Heart left ventricle (tissue), 16 donors: Measurements from ENCODE around the gene COL6A1. TPM values are rescaled to one million over a fixed set of nuclear protein-coding genes. Genes with fewer than 3 reads are reported as not detected.

Source experiments
- ATAC-seq, 4 donors: fragments of 200-7000 bp; cut with Tn5 transposase; one replicate each; pipeline ENCODE4 v1.9.1; 2020 to 2022; ENCODE audit warnings: moderate library complexity in 4 of 4, mild to moderate bottlenecking in 3 of 4, moderate number of reproducible peaks in 1 of 4
- DNase-seq, 5 donors: peaks; one replicate each; pipeline ENCODE4 v3.0.0-alpha.2; 2020
- H3K27ac ChIP-seq, 12 donors: fragments of 200-600 bp; sonication (generic) in 4 of 12; one replicate each; pipeline versions ENCODE4 v1.5.0 to v1.8.0; 2016 to 2022; ENCODE audit warnings: mild to moderate bottlenecking in 2 of 12
- H3K27me3 ChIP-seq, 9 donors: fragments of 200-600 bp; sonication (generic) in 2 of 9; one replicate each; pipeline versions ENCODE4 v1.5.1 to v1.8.0; 2016 to 2022; ENCODE audit warnings: mild to moderate bottlenecking in 3 of 9
- H3K36me3 ChIP-seq, 9 donors: fragments of 200-600 bp; sonication (generic) in 2 of 9; one replicate each; pipeline versions ENCODE4 v1.5.0 to v1.8.0; 2018 to 2022; ENCODE audit warnings: mild to moderate bottlenecking in 2 of 9
- H3K4me1 ChIP-seq, 12 donors: fragments of 200-600 bp; sonication (generic) in 4 of 12; one replicate each; pipeline versions ENCODE4 v1.5.0 to v1.8.0; 2016 to 2022; ENCODE audit warnings: mild to moderate bottlenecking in 3 of 12
- H3K4me3 ChIP-seq, 12 donors: fragments of 200-600 bp; sonication (generic) in 4 of 12; one replicate each; pipeline versions ENCODE4 v1.5.0 to v1.8.0; 2017 to 2022; ENCODE audit warnings: mild to moderate bottlenecking in 9 of 12, moderate library complexity in 4 of 12
- H3K9me3 ChIP-seq, 12 donors: fragments of 200-600 bp; sonication (generic) in 4 of 12; one replicate each; pipeline versions ENCODE4 v1.5.0 to v1.8.0; 2016 to 2022; ENCODE audit warnings: mild to moderate bottlenecking in 1 of 12
- CTCF ChIP-seq, 12 donors: fragments of 200-600 bp; sonication (generic) in 4 of 12; IDR thresholded peaks; one replicate each; pipeline versions ENCODE4 v1.5.0 to v1.8.0; 2018 to 2022; ENCODE audit warnings: antibody characterized with exemption in 12 of 12, mild to moderate bottlenecking in 5 of 12
- POLR2A ChIP-seq, 2 donors: fragments of 450-650 bp; IDR thresholded peaks; one replicate each; pipeline ENCODE4 v1.6.1; 2017; ENCODE audit warnings: antibody characterized with exemption in 2 of 2, mild to moderate bottlenecking in 2 of 2, moderate library complexity in 2 of 2
- WGBS, 4 donors: extraction: QIAGEN DNeasy Blood & Tissue Kit in 2 of 4; methylation state at CpG; one replicate each; pipeline versions ENCODE4 v1.1.5 to v1.1.7; 2013 to 2018; 5-methylcytosine and 5-hydroxymethylcytosine counted together
- intact Hi-C, 10 donors: fragments of 100-400 bp; cut with DNase I; formaldehyde crosslinking; loops; one replicate each; pipeline versions ENCODE4 v1.11.1 to v1.14.2; 2022
- polyA plus RNA-seq, 2 donors: library from polyadenylated mRNA; stranded (reverse); fragments of 200-250 nt; gene quantifications; one replicate each; pipeline ENCODE4 v1.2.3, GENCODE V29; 2013
- total RNA-seq, 9 donors: library from RNA; depleted of rRNA in 2 of 9; stranded (reverse); fragments of >200 nt in 2 of 9; fragmentation: NEBNext Ultra II Directional in 3 of 9; extraction: Animal tissue kit (Norgen Biotek cat#: 25700) in 3 of 9; gene quantifications; one replicate each; pipeline versions ENCODE4 v1.1.0 to v1.2.4, GENCODE V29; 2016 to 2023
- donor health status: ischemic (EF 13 %, LVEDD 7.1; RV severe dilation, severe dysfunction).
- donor health status: healthy with polysubstance abuse.
- donor health status: DM: no; HTN: yes; CAD: no.
- donor health status: DM: no; HTN: no; CAD: no.
- donor health status: ischemic (EF 25% LVEDD 6.9; RV normal size, moderate dysfunction).
- donor health status: ischemic (EF 25% LVEDD 5.7; RV mildly dilated, moderate dysfunction).
- donor health status: healthy.
- donor health status: DM: yes; HTN: yes; CAD: no.
- donor health status: ischemic (EF 35%, LVEDD 5.7; RV mildly dilated, moderate dysfunction).
- donor health status: nonischemic (EF 11% LVEDD 7.7; RV severe dilation, severe dysfunction).
- donor health status: DM: yes; HTN: yes; CAD: no.
- donor health status: PGD.
- donor health status: ischemic (EF 29% LVEDD 5.4; RV normal size, mild dysfunction).
- donor health status: nonischemic (EF 23%, LVEDD 6.1; RV moderate dilation, normal function).

COL6A1 gene
- total and polyA plus RNA-seq, 11 donors, result 92.4 to 385 (median 149) TPM

- no peak for TF ChIP-seq CTCF (IDR thresholded peaks at IDR 0.05)
- no peak for TF ChIP-seq POLR2A (IDR thresholded peaks at IDR 0.05)
- intact Hi-C loops, result loop anchor here in 4 of 10 donors (10.0 kb wide), 3 partner anchors 88 to 348 kb away; partner anchors contain the start of genes LSS (in 3 of the 4), C21orf58 (in 1 of the 4) and PCNT (in 1 of the 4)
- Histone ChIP-seq H3K27ac (peak overlapping the region in 10 of 12 donors; percentile 37 to 99 (median 62)), H3K4me3 (no peak overlapping the region), H3K4me1 (peaks cover 0 to 63% (median 43%) of the 10 kb centered on the region in 12 donors), H3K36me3 (no peaks in the 10 kb centered on the region), H3K27me3 (peaks cover 0 to 38% (median 0%) of the 10 kb centered on the region in 9 donors), H3K9me3 (no peaks in the 10 kb centered on the region)
- 42 to 60% (median 52%) methylated on average over 11 of the region's 11 CpGs for WGBS, 4 donors
- ATAC-seq, result no peak
- peak in 2 of 5 donors; percentile 18 to 24 for DNase-seq
Measured at GRCh38 chr21:45976701-45977311, 4.8 kb upstream of the COL6A1 start.

- Histone ChIP-seq H3K4me1 (peaks cover 0 to 59% (median 39%) of the 10 kb centered on the region in 12 donors), H3K9me3 (no peaks in the 10 kb centered on the region), H3K27ac (peak overlapping the region in 11 of 12 donors; percentile 40 to 99 (median 61)), H3K36me3 (no peaks in the 10 kb centered on the region), H3K27me3 (peaks cover 0 to 38% (median 0%) of the 10 kb centered on the region in 9 donors), H3K4me3 (no peak overlapping the region)
- ATAC-seq (no peak), DNase-seq (peak; percentile 24 to 65 (median 44))
- intact Hi-C loops, result loop anchor here in 4 of 10 donors (10.0 kb wide), 3 partner anchors 87 to 347 kb away; partner anchors contain the start of genes LSS (in 3 of the 4), C21orf58 (in 1 of the 4) and PCNT (in 1 of the 4)
- no peak for TF ChIP-seq CTCF (IDR thresholded peaks at IDR 0.05)
- no peak for TF ChIP-seq POLR2A (IDR thresholded peaks at IDR 0.05)
- WGBS, 4 donors, result 41 to 50% (median 45%) methylated on average over 4 to 5 of the region's 5 CpGs
Measured at GRCh38 chr21:45977396-45977795, 4.2 kb upstream of the COL6A1 start.

- peaks cover 0 to 25% (median 0%) of the 10 kb centered on the region in 9 donors for H3K27me3 ChIP-seq
- ATAC-seq (no peak), DNase-seq (peak in 4 of 5 donors; percentile 9 to 63 (median 22))
- peak overlapping the region in 8 of 12 donors; percentile 7 to 99 (median 52) for H3K27ac ChIP-seq
- peaks cover 0 to 59% (median 26%) of the 10 kb centered on the region in 12 donors for H3K4me1 ChIP-seq
- peaks cover 0 to 11% (median 2%) of the 10 kb centered on the region in 9 donors for H3K36me3 ChIP-seq
- intact Hi-C loops, result loop anchor here in 4 of 10 donors (10.0 kb wide), 3 partner anchors 86 to 346 kb away; partner anchors contain the start of genes LSS (in 3 of the 4), C21orf58 (in 1 of the 4) and PCNT (in 1 of the 4)
- WGBS, 4 donors, result 71 to 88% (median 77%) methylated on average over 19 to 20 of the region's 20 CpGs
- H3K9me3 ChIP-seq, result no peaks in the 10 kb centered on the region
- H3K4me3 ChIP-seq, result no peak overlapping the region
- TF ChIP-seq POLR2A (IDR thresholded peaks at IDR 0.05) (no peak), CTCF (IDR thresholded peaks at IDR 0.05) (no peak)
Measured at GRCh38 chr21:45979141-45979631, 2.4 kb upstream of the COL6A1 start.

GRCh38 chr21:45979651-45980050 is 1.9 kb upstream of the COL6A1 start:
- no peak for TF ChIP-seq POLR2A (IDR thresholded peaks at IDR 0.05)
- TF ChIP-seq CTCF (IDR thresholded peaks at IDR 0.05), result no peak
- WGBS, 4 donors, result 90 to 93% (median 91%) methylated on average over 7 of the region's 7 CpGs
- Histone ChIP-seq H3K4me3 (no peak overlapping the region), H3K4me1 (peaks cover 0 to 58% (median 23%) of the 10 kb centered on the region in 12 donors), H3K27ac (peak overlapping the region in 2 of 12 donors; percentile 14 to 99), H3K9me3 (no peaks in the 10 kb centered on the region), H3K27me3 (peaks cover 0 to 22% (median 0%) of the 10 kb centered on the region in 9 donors), H3K36me3 (peaks cover 0 to 15% (median 6%) of the 10 kb centered on the region in 9 donors)
- ATAC-seq (no peak), DNase-seq (peak in 1 of 5 donors; percentile 6)
- intact Hi-C loops, result loop anchor here in 5 of 10 donors (5.0 to 10.0 kb wide), 4 partner anchors 78 to 345 kb away; partner anchors contain the start of genes LSS (in 3 of the 5), C21orf58 (in 1 of the 5) and PCNT (in 1 of the 5)
